Measurements from ENCODE around the gene ICE1. TPM values are rescaled to one million over a fixed set of nuclear protein-coding genes. Genes with fewer than 3 reads are reported as not detected.
"Not testable (repeated sequence)": the region's sequence is repeated elsewhere in the genome, so short reads cannot be mapped to it uniquely, and the experiment has no call there.

The ICE1 gene
- total RNA-seq, 2 donors from 2014 or later = 31.8 to 41.3 TPM

DNA sequence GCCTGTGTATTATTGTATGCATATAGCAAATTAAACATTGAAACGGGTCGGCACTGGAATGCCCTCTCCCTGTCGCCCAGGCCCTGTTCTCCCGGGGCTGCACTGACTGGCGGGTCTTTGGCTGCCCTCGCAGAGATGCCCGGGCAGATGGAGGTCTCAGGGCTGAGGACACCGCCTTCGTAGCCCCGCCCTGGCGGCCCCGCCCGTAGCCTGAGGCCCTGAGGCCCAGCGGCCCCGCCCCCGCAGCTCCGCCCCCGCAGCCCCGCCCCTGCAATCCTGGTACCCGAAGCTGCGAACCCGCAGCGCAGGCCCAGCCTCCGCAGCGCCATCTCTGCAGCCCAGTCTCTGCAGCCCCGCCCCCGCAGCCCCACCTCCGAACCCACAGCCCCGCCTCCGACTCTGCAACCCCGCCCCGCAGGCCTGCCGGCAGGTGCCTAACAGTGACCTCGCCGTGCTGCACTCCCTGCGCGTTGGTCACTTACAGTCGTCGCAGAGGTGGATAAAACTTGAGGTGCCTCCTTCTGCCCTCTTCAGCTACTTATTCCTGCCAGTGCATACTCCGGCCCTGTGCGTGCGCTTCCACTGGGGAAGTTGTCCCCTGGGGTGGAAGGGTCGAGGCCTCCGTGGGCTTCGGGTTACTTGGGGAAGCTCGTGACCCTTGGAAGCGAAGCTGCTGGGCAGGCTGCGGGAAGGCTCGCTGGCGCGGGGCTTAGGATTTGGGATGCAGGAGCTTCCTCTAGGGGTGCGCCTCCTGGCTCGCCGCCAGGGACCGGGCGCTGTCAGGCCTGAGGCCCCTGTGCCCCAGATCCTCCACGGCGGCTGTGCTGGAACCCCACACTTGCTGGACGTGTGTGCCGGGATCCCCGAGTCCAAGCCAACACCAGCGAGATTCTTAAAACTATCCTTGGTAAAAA is 72.3 kb downstream of the ICE1 start:
- DNase-seq (ENCODE audit: low spot score) (peak; percentile 89), ATAC-seq (peak; percentile 95 to 99)
- H3K27ac Mint-ChIP-seq = no peak overlapping the region
- H3K9me3 Mint-ChIP-seq = no peaks in the 10 kb centered on the region
- H3K27me3 Mint-ChIP-seq = peaks cover 9 to 44% of the 10 kb centered on the region in 2 donors
- H3K4me3 Mint-ChIP-seq = peak overlapping the region; percentile 39
- H3K36me3 Mint-ChIP-seq = peaks cover 5% of the 10 kb centered on the region
- H3K4me1 Mint-ChIP-seq (ENCODE audit: low read depth in 2 of 2) = peaks cover 7 to 19% of the 10 kb centered on the region in 2 donors

GRCh38 chr5:5497152-5497788 is 74.8 kb downstream of the ICE1 start:
- ATAC-seq (no peak), DNase-seq (ENCODE audit: low spot score) (no peak)
- Mint-ChIP-seq H3K27ac (no peak overlapping the region), H3K4me3 (no peak overlapping the region), H3K27me3 (peaks cover 18 to 60% of the 10 kb centered on the region in 2 donors), H3K36me3 (peaks cover 4% of the 10 kb centered on the region), H3K9me3 (no peaks in the 10 kb centered on the region), H3K4me1 (ENCODE audit: low read depth in 2 of 2) (peaks cover 6 to 9% of the 10 kb centered on the region in 2 donors)

DNA sequence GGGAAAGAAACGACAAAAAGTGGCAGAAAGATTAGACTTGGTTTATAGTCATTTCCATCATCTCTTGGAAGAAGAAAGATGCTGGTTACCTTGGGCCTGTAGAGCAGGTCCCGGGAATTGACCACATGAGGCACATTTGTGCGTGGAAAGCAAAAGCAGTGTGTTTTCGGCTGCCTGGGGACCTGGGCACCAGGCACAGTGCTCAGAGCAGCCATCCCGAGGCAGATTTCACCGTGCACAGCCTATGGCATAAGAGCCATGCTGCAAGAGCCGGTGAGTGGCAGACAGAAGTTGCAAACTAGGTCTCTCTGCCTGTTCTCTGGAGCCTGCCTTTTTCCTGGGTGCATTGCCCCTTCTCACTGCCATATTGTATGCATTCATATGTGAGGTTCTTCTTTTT is 77.0 kb downstream of the ICE1 start:
- Mint-ChIP-seq H3K4me3 (no peak overlapping the region), H3K4me1 (ENCODE audit: low read depth in 2 of 2) (peaks cover 0 to under 1% of the 10 kb centered on the region in 2 donors), H3K9me3 (peaks cover 3% of the 10 kb centered on the region), H3K27me3 (peaks cover 29 to 74% of the 10 kb centered on the region in 2 donors), H3K27ac (no peak overlapping the region), H3K36me3 (peaks cover 14% of the 10 kb centered on the region)
- no peak for DNase-seq (ENCODE audit: low spot score)
- ATAC-seq = no peak

GRCh38 chr5:5504325-5504724 is 81.8 kb downstream of the ICE1 start:
- Mint-ChIP-seq H3K4me1 (ENCODE audit: low read depth in 2 of 2) (no peaks in the 10 kb centered on the region), H3K27me3 (peaks cover 44 to 63% of the 10 kb centered on the region in 2 donors), H3K36me3 (peaks cover 19% of the 10 kb centered on the region), H3K4me3 (no peak overlapping the region), H3K27ac (no peak overlapping the region), H3K9me3 (peaks cover 5% of the 10 kb centered on the region)
- no peak for ATAC-seq
- DNase-seq (ENCODE audit: low spot score) = no peak

GRCh38 chr5:5505815-5506214 is 83.3 kb downstream of the ICE1 start:
- peaks cover 52 to 69% of the 10 kb centered on the region in 2 donors for H3K27me3 Mint-ChIP-seq
- no peak overlapping the region for H3K27ac Mint-ChIP-seq
- no peak for ATAC-seq
- peaks cover 5% of the 10 kb centered on the region for H3K9me3 Mint-ChIP-seq
- no peak overlapping the region for H3K4me3 Mint-ChIP-seq
- H3K4me1 Mint-ChIP-seq (ENCODE audit: low read depth in 2 of 2) = no peaks in the 10 kb centered on the region
- no peak for DNase-seq (ENCODE audit: low spot score)
- peaks cover 19% of the 10 kb centered on the region for H3K36me3 Mint-ChIP-seq

DNA sequence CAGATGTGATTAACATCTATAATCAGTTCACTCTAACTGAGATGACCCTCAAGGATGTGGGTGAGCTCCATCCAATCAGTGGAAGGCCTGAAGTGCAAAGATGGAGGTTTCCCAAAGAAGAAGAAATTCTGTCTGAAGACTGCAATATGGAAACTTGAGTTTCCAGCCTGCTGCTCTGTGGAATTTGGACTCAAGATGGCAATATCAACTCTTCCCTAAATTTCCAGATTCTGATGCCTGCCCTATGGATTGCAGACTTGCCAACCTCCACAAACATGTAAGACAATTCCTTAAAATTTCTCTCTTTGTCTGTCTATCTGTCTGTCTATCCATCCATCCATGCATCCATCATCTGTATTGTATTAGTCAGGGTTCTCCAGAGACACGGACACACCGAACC is 85.9 kb downstream of the ICE1 start:
- Mint-ChIP-seq H3K27me3 (peaks cover 44 to 49% of the 10 kb centered on the region in 2 donors), H3K4me3 (no peak overlapping the region), H3K27ac (no peak overlapping the region), H3K36me3 (peaks cover 14% of the 10 kb centered on the region), H3K4me1 (ENCODE audit: low read depth in 2 of 2) (no peaks in the 10 kb centered on the region), H3K9me3 (peaks cover 3% of the 10 kb centered on the region)
- DNase-seq (ENCODE audit: low spot score) (no peak), ATAC-seq (no peak)

DNA sequence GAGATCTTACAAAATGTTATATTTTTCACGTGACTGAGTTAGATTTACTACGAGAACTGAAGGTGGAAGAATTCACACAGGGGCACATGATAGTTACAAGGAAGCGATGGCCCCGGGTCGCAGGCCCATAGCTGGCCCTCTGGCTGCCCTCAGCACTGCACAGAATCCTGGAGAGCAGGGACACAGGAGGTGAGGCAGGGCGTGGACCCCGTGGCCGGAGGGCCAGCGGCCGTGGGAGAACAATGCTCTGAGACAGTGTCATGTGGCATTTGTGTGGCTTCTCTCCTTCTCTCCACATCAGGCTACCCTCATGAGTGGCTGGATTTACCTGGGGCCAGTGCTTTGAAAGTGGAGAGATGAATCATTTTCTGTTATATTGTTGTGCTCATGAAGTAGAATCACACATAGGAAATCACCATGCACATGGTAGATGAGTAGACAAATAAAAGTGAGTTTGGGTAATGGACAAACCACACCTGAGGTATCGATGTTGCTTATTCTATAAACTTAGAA is 89.5 kb downstream of the ICE1 start:
- Mint-ChIP-seq H3K36me3 (peaks cover 5% of the 10 kb centered on the region), H3K27ac (no peak overlapping the region), H3K27me3 (peaks cover 38 to 40% of the 10 kb centered on the region in 2 donors), H3K9me3 (no peaks in the 10 kb centered on the region), H3K4me1 (ENCODE audit: low read depth in 2 of 2) (no peaks in the 10 kb centered on the region), H3K4me3 (no peak overlapping the region)
- DNase-seq (ENCODE audit: low spot score) = no peak
- no peak for ATAC-seq

- no peak overlapping the region for H3K4me3 Mint-ChIP-seq
- peaks cover 38 to 39% of the 10 kb centered on the region in 2 donors for H3K27me3 Mint-ChIP-seq
- H3K36me3 Mint-ChIP-seq = peaks cover 5% of the 10 kb centered on the region
- DNase-seq (ENCODE audit: low spot score) = no peak
- no peaks in the 10 kb centered on the region for H3K4me1 Mint-ChIP-seq (ENCODE audit: low read depth in 2 of 2)
- H3K27ac Mint-ChIP-seq = no peak overlapping the region
- ATAC-seq = no peak
- H3K9me3 Mint-ChIP-seq = no peaks in the 10 kb centered on the region
These were observed 90.1 kb downstream of the ICE1 start for GRCh38 chr5:5512543-5512942.

GRCh38 chr5:5520622-5521021 is 98.1 kb downstream of the ICE1 start:
- H3K27ac Mint-ChIP-seq = peak overlapping the region in 1 of 2 donors; percentile 45
- H3K36me3 Mint-ChIP-seq; H3K4me3 Mint-ChIP-seq; H3K9me3 Mint-ChIP-seq; ATAC-seq; DNase-seq (ENCODE audit: low spot score): not testable (repeated sequence)
- H3K27me3 Mint-ChIP-seq = peaks cover 12 to 15% of the 10 kb centered on the region in 2 donors
- H3K4me1 Mint-ChIP-seq (ENCODE audit: low read depth in 2 of 2) = peaks cover 14 to 17% of the 10 kb centered on the region in 2 donors

DNA sequence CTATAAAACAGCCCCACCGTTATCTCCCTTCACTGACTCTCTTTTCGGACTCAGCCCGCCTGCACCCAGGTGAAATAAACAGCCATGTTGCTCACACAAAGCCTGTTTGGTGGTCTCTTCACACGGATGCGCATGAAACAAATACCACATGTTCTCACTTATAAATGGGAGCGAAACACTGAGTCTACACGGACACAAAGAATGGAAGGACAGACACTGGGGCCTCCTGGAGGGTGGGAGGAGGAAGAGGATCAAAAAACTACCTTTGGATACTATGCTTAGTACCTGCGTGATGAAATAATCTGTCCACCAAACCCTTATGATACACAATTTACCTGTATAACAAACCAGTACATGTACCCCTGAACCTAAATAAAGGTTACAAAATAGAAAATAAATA is 98.6 kb downstream of the ICE1 start:
- Mint-ChIP-seq H3K9me3 (no peaks in the 10 kb centered on the region), H3K27me3 (peaks cover 12 to 13% of the 10 kb centered on the region in 2 donors), H3K36me3 (peaks cover 5% of the 10 kb centered on the region), H3K4me3 (no peak overlapping the region), H3K4me1 (ENCODE audit: low read depth in 2 of 2) (peaks cover 14 to 17% of the 10 kb centered on the region in 2 donors), H3K27ac (peak overlapping the region in 1 of 2 donors; percentile 45)
- no peak for DNase-seq (ENCODE audit: low spot score)
- no peak for ATAC-seq

GRCh38 chr5:5521478-5521877 is 99.0 kb downstream of the ICE1 start:
- Mint-ChIP-seq H3K4me1 (ENCODE audit: low read depth in 2 of 2) (peaks cover 14 to 17% of the 10 kb centered on the region in 2 donors), H3K36me3 (peaks cover 5% of the 10 kb centered on the region), H3K27me3 (peaks cover 9 to 10% of the 10 kb centered on the region in 2 donors), H3K4me3 (no peak overlapping the region), H3K27ac (peak overlapping the region in 1 of 2 donors; percentile 74), H3K9me3 (no peaks in the 10 kb centered on the region)
- ATAC-seq (no peak), DNase-seq (ENCODE audit: low spot score) (no peak)

DNA sequence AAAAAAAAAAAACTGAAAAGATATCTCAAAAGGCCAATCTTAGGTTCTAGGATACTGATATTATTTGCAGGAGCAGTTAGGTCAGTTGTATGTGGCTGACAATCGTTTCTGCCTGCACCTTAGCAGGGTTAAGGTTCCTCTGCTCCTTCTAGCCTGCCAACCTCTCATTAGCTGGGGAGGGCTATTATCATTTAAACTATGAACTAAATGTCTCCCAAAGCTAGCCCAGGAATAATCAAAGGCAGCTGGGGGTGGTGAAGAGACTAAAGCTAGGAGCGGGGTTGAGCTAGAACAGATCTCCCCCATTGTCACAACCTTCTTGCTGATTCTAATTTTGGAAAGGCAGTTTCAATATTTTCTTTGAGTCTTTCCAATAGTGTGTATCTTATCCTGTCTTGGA is 99.9 kb downstream of the ICE1 start:
- ATAC-seq (no peak), DNase-seq (ENCODE audit: low spot score) (no peak)
- Mint-ChIP-seq H3K27me3 (peaks cover under 1 to 3% of the 10 kb centered on the region in 2 donors), H3K36me3 (peaks cover 5% of the 10 kb centered on the region), H3K4me1 (ENCODE audit: low read depth in 2 of 2) (peaks cover 14 to 17% of the 10 kb centered on the region in 2 donors), H3K4me3 (no peak overlapping the region), H3K9me3 (no peaks in the 10 kb centered on the region), H3K27ac (peak overlapping the region in 1 of 2 donors; percentile 74)

DNA sequence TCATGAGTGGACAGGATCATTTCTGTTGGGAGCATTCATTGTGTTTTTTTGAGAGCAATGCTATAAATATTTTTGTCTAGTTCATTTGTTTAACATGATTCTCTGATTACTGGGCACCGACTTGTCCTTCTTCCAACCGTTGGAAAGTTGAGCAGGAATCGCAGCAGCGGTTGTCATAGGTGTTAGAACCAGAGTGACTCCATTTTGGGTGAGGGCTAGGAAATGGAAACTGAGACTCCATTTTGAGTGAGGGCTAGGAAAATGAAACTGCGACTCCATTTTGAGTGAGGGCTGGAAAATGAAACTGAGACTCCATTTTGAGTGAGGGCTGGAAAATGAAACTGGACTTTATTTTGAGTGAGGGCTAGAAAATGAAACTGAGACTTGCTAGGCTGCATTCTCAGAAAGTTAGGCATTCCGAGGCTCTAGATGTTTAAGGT is 100.6 kb downstream of the ICE1 start:
- Mint-ChIP-seq H3K36me3 (peaks cover 5% of the 10 kb centered on the region), H3K27me3 (peaks cover 0 to 3% of the 10 kb centered on the region in 2 donors), H3K4me3 (peak overlapping the region; percentile 72), H3K9me3 (no peaks in the 10 kb centered on the region), H3K27ac (peak overlapping the region; percentile 79 to 92), H3K4me1 (ENCODE audit: low read depth in 2 of 2) (peaks cover 14 to 17% of the 10 kb centered on the region in 2 donors)
- DNase-seq (ENCODE audit: low spot score) (peak; percentile 70), ATAC-seq (peak; percentile 73 to 92)

- Mint-ChIP-seq H3K36me3 (peaks cover 5% of the 10 kb centered on the region), H3K4me3 (peak overlapping the region; percentile 72), H3K4me1 (ENCODE audit: low read depth in 2 of 2) (peaks cover 14 to 17% of the 10 kb centered on the region in 2 donors), H3K27me3 (peaks cover 0 to 4% of the 10 kb centered on the region in 2 donors), H3K27ac (peak overlapping the region; percentile 79 to 92), H3K9me3 (no peaks in the 10 kb centered on the region)
- ATAC-seq = no peak
- DNase-seq (ENCODE audit: low spot score) = no peak
These were observed 101.8 kb downstream of the ICE1 start for GRCh38 chr5:5524327-5524726.
